GM21423 (cell line): ENCODE measurements around the gene NAA15.
"Not testable (repeated sequence)": the region's sequence is repeated elsewhere in the genome, so short reads cannot be mapped to it uniquely, and the experiment has no call there.

ENCODE experiments used
- ATAC-seq: cut with Tn5 transposase; IDR thresholded peaks from one replicate; pipeline ENCODE4 v1.9.1; 2021; ENCODE audit warnings: mild to moderate bottlenecking, moderate library complexity; ENCODE audit not compliant: unreplicated experiment

Gene NAA15

GRCh38 chr4:139295942-139296299, 5.4 kb upstream of the NAA15 start:
- peak; percentile 3 for ATAC-seq

- ATAC-seq = no peak
Observed at GRCh38 chr4:139297001-139297410, 4.3 kb upstream of the NAA15 start.

- no peak for ATAC-seq
Observed at GRCh38 chr4:139299536-139299935, 1.8 kb upstream of the NAA15 start.

GRCh38 chr4:139300431-139301112, 733 bp upstream of the NAA15 start:
- peak; percentile 7 for ATAC-seq

GRCh38 chr4:139301821-139302611, 711 bp downstream of the NAA15 start, which contains the start of gene NDUFC1:
Gene NDUFC1 (minus strand): TSS chr4:139302477. CDS start chr4:139295798, 6,679 bp downstream.
- peak; percentile 44 for ATAC-seq

GRCh38 chr4:139304920-139305319, 3.6 kb downstream of the NAA15 start:
- ATAC-seq = no peak

- no peak for ATAC-seq
Observed at GRCh38 chr4:139311909-139312308, 10.6 kb downstream of the NAA15 start.

- no peak for ATAC-seq
Observed at GRCh38 chr4:139312552-139313332, 11.4 kb downstream of the NAA15 start.

- not testable (repeated sequence) for ATAC-seq
Observed at GRCh38 chr4:139313414-139313813, 12.1 kb downstream of the NAA15 start.

- no peak for ATAC-seq
Observed at GRCh38 chr4:139314047-139314800, 12.9 kb downstream of the NAA15 start.

GRCh38 chr4:139315221-139315675, 13.9 kb downstream of the NAA15 start:
- peak; percentile 59 for ATAC-seq

- no peak for ATAC-seq
Observed at GRCh38 chr4:139316733-139317132, 15.4 kb downstream of the NAA15 start.

- ATAC-seq = no peak
Observed at GRCh38 chr4:139317635-139318034, 16.3 kb downstream of the NAA15 start.

GRCh38 chr4:139319571-139319970, 18.3 kb downstream of the NAA15 start:
- ATAC-seq = no peak

- ATAC-seq = not testable (repeated sequence)
Observed at GRCh38 chr4:139322070-139322469, 20.8 kb downstream of the NAA15 start.

GRCh38 chr4:139322541-139322940, 21.2 kb downstream of the NAA15 start:
- not testable (repeated sequence) for ATAC-seq

GRCh38 chr4:139324620-139325019, 23.3 kb downstream of the NAA15 start:
- no peak for ATAC-seq

GRCh38 chr4:139329665-139330200, 28.4 kb downstream of the NAA15 start:
- ATAC-seq = no peak

- no peak for ATAC-seq
Observed at GRCh38 chr4:139330283-139330682, 29.0 kb downstream of the NAA15 start.

- no peak for ATAC-seq
Observed at GRCh38 chr4:139331185-139331584, 29.9 kb downstream of the NAA15 start.
